Neural progenitor cell (in vitro differentiated cells): Measurements from ENCODE around the gene DHRS1.

Source experiments
- CTCF ChIP-seq: fragments of 200-600 bp; sonication (generic); IDR thresholded peaks from 2 replicates; pipeline ENCODE4 v1.5.1; 2017; ENCODE audit warnings: antibody characterized with exemption, mild to moderate bottlenecking
- EZH2 ChIP-seq: fragments of 200-600 bp; sonication (generic); IDR thresholded peaks from 2 replicates; pipeline ENCODE4 v1.6.1; 2017; ENCODE audit warnings: antibody characterized with exemption, mild to moderate bottlenecking, moderate library complexity
- EZH2phosphoT487 ChIP-seq: fragments of 200-600 bp; sonication (generic); IDR thresholded peaks from 2 replicates; pipeline ENCODE4 v1.6.1; 2017; ENCODE audit warnings: antibody characterized with exemption

- no peak for TF ChIP-seq CTCF
- no peak for TF ChIP-seq EZH2phosphoT487
- TF ChIP-seq EZH2: no peak
These were observed 25.5 kb upstream of the DHRS1 start for GRCh38 chr14:24325041-24325530.
